ENCODE data around the gene KREMEN2.

- TF ChIP-seq CTCF (IDR thresholded peaks at IDR 0.05) (no peak), POLR2AphosphoS5 (IDR thresholded peaks at IDR 0.05) (no peak)
Measured at GRCh38 chr16:2953706-2954627, 10.1 kb upstream of the KREMEN2 start.

All from prostate gland (tissue), 2 donors.